Measurements from ENCODE around the gene PCNX2. TPM values are rescaled to one million over a fixed set of nuclear protein-coding genes. Genes with fewer than 3 reads are reported as not detected.

The PCNX2 gene
- total RNA-seq, 1 donor, result 56.8 TPM

- Histone ChIP-seq H3K27me3 (ENCODE audit: insufficient read depth, low read length) (no peaks in the 10 kb centered on the region), H3K36me3 (ENCODE audit: insufficient read depth, low read length) (no peaks in the 10 kb centered on the region), H3K4me1 (ENCODE audit: insufficient read depth, low read length) (peaks cover 7% of the 10 kb centered on the region), H3K4me2 (ENCODE audit: insufficient read depth, low read length) (peak within 1 kb of the TSS; percentile 96), H4K20me1 (ENCODE audit: insufficient read depth, low read length) (no peaks in the 10 kb centered on the region), H3K27ac (ENCODE audit: low read depth, low read length) (peak within 1 kb of the TSS; percentile 88), H3K9me3 (ENCODE audit: low read depth, low read length) (no peaks in the 10 kb centered on the region), H3K79me2 (ENCODE audit: insufficient read depth, low read length) (peaks cover 15% of the 10 kb centered on the region), H2AFZ (ENCODE audit: low read length) (peak within 1 kb of the TSS; percentile 99), H3K4me3 (ENCODE audit: insufficient read depth, low read length) (peak within 1 kb of the TSS; percentile 91)
- TF ChIP-seq CTCF (IDR thresholded peaks at IDR 0.05; ENCODE audit: extremely low read depth, low read depth, low read length), result no peak
- DNase-seq (ENCODE audit: insufficient read length, low spot score, missing footprints), result peak; percentile 98
Measured at GRCh38 chr1:232950197-232951176, 345.0 kb downstream of the PCNX2 start, which contains the start of gene NTPCR. Gene NTPCR, plus strand, starts transcription at chr1:232950611. Its CDS starts 100 bp downstream, at chr1:232950711.

- Histone ChIP-seq H3K4me1 (ENCODE audit: insufficient read depth, low read length) (peaks cover 7% of the 10 kb centered on the region), H3K27me3 (ENCODE audit: insufficient read depth, low read length) (no peaks in the 10 kb centered on the region), H3K4me3 (ENCODE audit: insufficient read depth, low read length) (peak overlapping the region; percentile 91), H3K4me2 (ENCODE audit: insufficient read depth, low read length) (peak overlapping the region; percentile 96), H2AFZ (ENCODE audit: low read length) (peak overlapping the region; percentile 99), H3K9me3 (ENCODE audit: low read depth, low read length) (no peaks in the 10 kb centered on the region), H3K36me3 (ENCODE audit: insufficient read depth, low read length) (no peaks in the 10 kb centered on the region), H4K20me1 (ENCODE audit: insufficient read depth, low read length) (no peaks in the 10 kb centered on the region), H3K79me2 (ENCODE audit: insufficient read depth, low read length) (peaks cover 12% of the 10 kb centered on the region), H3K27ac (ENCODE audit: low read depth, low read length) (peak overlapping the region; percentile 88)
- TF ChIP-seq CTCF (IDR thresholded peaks at IDR 0.05; ENCODE audit: extremely low read depth, low read depth, low read length), result no peak
- DNase-seq (ENCODE audit: insufficient read length, low spot score, missing footprints), result no peak
Measured at GRCh38 chr1:232949636-232950196, 345.8 kb downstream of the PCNX2 start.

- Histone ChIP-seq H3K27me3 (ENCODE audit: insufficient read depth, low read length) (no peaks in the 10 kb centered on the region), H4K20me1 (ENCODE audit: insufficient read depth, low read length) (no peaks in the 10 kb centered on the region), H3K4me2 (ENCODE audit: insufficient read depth, low read length) (no peak overlapping the region), H2AFZ (ENCODE audit: low read length) (no peak overlapping the region), H3K4me1 (ENCODE audit: insufficient read depth, low read length) (no peaks in the 10 kb centered on the region), H3K4me3 (ENCODE audit: insufficient read depth, low read length) (no peak overlapping the region), H3K9me3 (ENCODE audit: low read depth, low read length) (no peaks in the 10 kb centered on the region), H3K36me3 (ENCODE audit: insufficient read depth, low read length) (no peaks in the 10 kb centered on the region), H3K79me2 (ENCODE audit: insufficient read depth, low read length) (no peaks in the 10 kb centered on the region), H3K27ac (ENCODE audit: low read depth, low read length) (no peak overlapping the region)
- TF ChIP-seq CTCF (IDR thresholded peaks at IDR 0.05; ENCODE audit: extremely low read depth, low read depth, low read length), result no peak
- DNase-seq (ENCODE audit: insufficient read length, low spot score, missing footprints), result no peak
Measured at GRCh38 chr1:232944347-232944746, 351.2 kb downstream of the PCNX2 start.
